ENCODE results near the gene TNFRSF1B.

DNA sequence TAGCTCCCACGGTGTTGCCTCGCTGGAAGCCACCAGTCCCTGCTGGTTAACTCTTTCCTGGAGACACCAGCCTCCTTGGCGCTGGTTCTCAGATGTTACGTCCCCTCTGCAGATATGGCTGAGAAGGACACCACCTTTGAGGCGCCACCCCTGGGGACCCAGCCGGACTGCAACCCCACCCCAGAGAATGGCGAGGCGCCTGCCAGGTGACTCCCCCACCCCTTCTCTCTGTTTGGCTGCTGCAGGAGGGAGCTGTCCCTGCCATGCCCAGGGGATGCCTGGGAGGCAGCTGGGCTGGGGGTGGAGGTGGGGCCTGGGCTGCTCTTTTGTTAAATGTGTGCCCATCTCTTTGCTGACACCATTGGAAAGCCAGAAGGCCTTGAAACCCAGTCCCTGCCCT is 43.6 kb upstream of the TNFRSF1B start:
- TF ChIP-seq POLR2A (IDR thresholded peaks at IDR 0.05), result no peak
- TF ChIP-seq, protein P1, sequence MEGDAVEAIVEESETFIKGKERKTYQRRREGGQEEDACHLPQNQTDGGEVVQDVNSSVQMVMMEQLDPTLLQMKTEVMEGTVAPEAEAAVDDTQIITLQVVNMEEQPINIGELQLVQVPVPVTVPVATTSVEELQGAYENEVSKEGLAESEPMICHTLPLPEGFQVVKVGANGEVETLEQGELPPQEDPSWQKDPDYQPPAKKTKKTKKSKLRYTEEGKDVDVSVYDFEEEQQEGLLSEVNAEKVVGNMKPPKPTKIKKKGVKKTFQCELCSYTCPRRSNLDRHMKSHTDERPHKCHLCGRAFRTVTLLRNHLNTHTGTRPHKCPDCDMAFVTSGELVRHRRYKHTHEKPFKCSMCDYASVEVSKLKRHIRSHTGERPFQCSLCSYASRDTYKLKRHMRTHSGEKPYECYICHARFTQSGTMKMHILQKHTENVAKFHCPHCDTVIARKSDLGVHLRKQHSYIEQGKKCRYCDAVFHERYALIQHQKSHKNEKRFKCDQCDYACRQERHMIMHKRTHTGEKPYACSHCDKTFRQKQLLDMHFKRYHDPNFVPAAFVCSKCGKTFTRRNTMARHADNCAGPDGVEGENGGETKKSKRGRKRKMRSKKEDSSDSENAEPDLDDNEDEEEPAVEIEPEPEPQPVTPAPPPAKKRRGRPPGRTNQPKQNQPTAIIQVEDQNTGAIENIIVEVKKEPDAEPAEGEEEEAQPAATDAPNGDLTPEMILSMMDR (IDR thresholded peaks at IDR 0.05), result no peak
- no peak for TF ChIP-seq POLR2AphosphoS5 (IDR thresholded peaks at IDR 0.05)
